Measurements from ENCODE around the gene KCNT2. TPM values are rescaled to one million over a fixed set of nuclear protein-coding genes. Genes with fewer than 3 reads are reported as not detected.

The KCNT2 gene
- total RNA-seq, 4 donors from 2014 or later: 0.35 to 0.88 (median 0.51) TPM; not detected in 1

- no peak overlapping the region for H3K4me3 ChIP-seq
- H3K36me3 ChIP-seq: no peaks in the 10 kb centered on the region
- DNase-seq (no peak), ATAC-seq (no peak)
- H3K9me3 ChIP-seq: no peaks in the 10 kb centered on the region
- no peak for TF ChIP-seq POLR2A (IDR thresholded peaks at IDR 0.05)
- no peak for TF ChIP-seq CTCF (IDR thresholded peaks at IDR 0.05 in 4 of 5, conservative IDR thresholded peaks at IDR 0.05 in 1 of 5)
- H3K27ac ChIP-seq: no peak overlapping the region
- no peaks in the 10 kb centered on the region for H3K4me1 ChIP-seq
- in situ Hi-C loops (cut with MboI; ENCODE audit: low sequenced_read_pairs in 4 of 4): no loop called here
- intact Hi-C loops (cut with DNase I; ENCODE audit: low total_unique reads): no loop called here
- H3K27me3 ChIP-seq: no peaks in the 10 kb centered on the region
Observed at GRCh38 chr1:196449460-196449859, 158.8 kb downstream of the KCNT2 start.

GRCh38 chr1:196445775-196446174, 162.5 kb downstream of the KCNT2 start:
- H3K27ac ChIP-seq: no peak overlapping the region
- TF ChIP-seq POLR2A (IDR thresholded peaks at IDR 0.05): no peak
- TF ChIP-seq CTCF (IDR thresholded peaks at IDR 0.05 in 4 of 5, conservative IDR thresholded peaks at IDR 0.05 in 1 of 5): no peak
- intact Hi-C loops (cut with DNase I; ENCODE audit: low total_unique reads) (no loop called here), in situ Hi-C loops (cut with MboI; ENCODE audit: low sequenced_read_pairs in 4 of 4) (no loop called here)
- no peak for DNase-seq
- H3K4me3 ChIP-seq: no peak overlapping the region
- no peak for ATAC-seq
- H3K4me1 ChIP-seq: no peaks in the 10 kb centered on the region
- H3K36me3 ChIP-seq: no peaks in the 10 kb centered on the region
- H3K27me3 ChIP-seq: no peaks in the 10 kb centered on the region
- H3K9me3 ChIP-seq: no peaks in the 10 kb centered on the region

- Histone ChIP-seq H3K36me3 (no peaks in the 10 kb centered on the region), H3K4me1 (no peaks in the 10 kb centered on the region), H3K9me3 (no peaks in the 10 kb centered on the region), H3K27me3 (no peaks in the 10 kb centered on the region), H3K4me3 (no peak overlapping the region), H3K27ac (no peak overlapping the region)
- no peak for ATAC-seq
- in situ Hi-C loops (cut with MboI; ENCODE audit: low sequenced_read_pairs in 4 of 4): no loop called here
- intact Hi-C loops (cut with DNase I; ENCODE audit: low total_unique reads): no loop called here
- TF ChIP-seq CTCF (IDR thresholded peaks at IDR 0.05 in 4 of 5, conservative IDR thresholded peaks at IDR 0.05 in 1 of 5) (no peak), POLR2A (IDR thresholded peaks at IDR 0.05) (no peak)
- no peak for DNase-seq
Observed at GRCh38 chr1:196444634-196445033, 163.6 kb downstream of the KCNT2 start.

- intact Hi-C loops (cut with DNase I; ENCODE audit: low total_unique reads) (no loop called here), in situ Hi-C loops (cut with MboI; ENCODE audit: low sequenced_read_pairs in 4 of 4) (no loop called here)
- no peak for ATAC-seq
- Histone ChIP-seq H3K27ac (no peak overlapping the region), H3K27me3 (no peaks in the 10 kb centered on the region), H3K4me3 (no peak overlapping the region), H3K9me3 (no peaks in the 10 kb centered on the region), H3K36me3 (no peaks in the 10 kb centered on the region), H3K4me1 (no peaks in the 10 kb centered on the region)
- DNase-seq: no peak
- TF ChIP-seq POLR2A (IDR thresholded peaks at IDR 0.05) (no peak), CTCF (IDR thresholded peaks at IDR 0.05 in 4 of 5, conservative IDR thresholded peaks at IDR 0.05 in 1 of 5) (no peak)
Observed at GRCh38 chr1:196442366-196442765, 165.9 kb downstream of the KCNT2 start.

- H3K9me3 ChIP-seq: no peaks in the 10 kb centered on the region
- no peaks in the 10 kb centered on the region for H3K27me3 ChIP-seq
- no peak for DNase-seq
- H3K36me3 ChIP-seq: no peaks in the 10 kb centered on the region
- in situ Hi-C loops (cut with MboI; ENCODE audit: low sequenced_read_pairs in 4 of 4) (no loop called here), intact Hi-C loops (cut with DNase I; ENCODE audit: low total_unique reads) (no loop called here)
- TF ChIP-seq CTCF (IDR thresholded peaks at IDR 0.05 in 4 of 5, conservative IDR thresholded peaks at IDR 0.05 in 1 of 5) (no peak), POLR2A (IDR thresholded peaks at IDR 0.05) (no peak)
- no peak overlapping the region for H3K4me3 ChIP-seq
- no peaks in the 10 kb centered on the region for H3K4me1 ChIP-seq
- no peak for ATAC-seq
- H3K27ac ChIP-seq: no peak overlapping the region
Observed at GRCh38 chr1:196440711-196441110, 167.5 kb downstream of the KCNT2 start.

Measured in gastrocnemius medialis (tissue), 4 donors.